Smooth muscle cell (in vitro differentiated cells): ENCODE results near the gene OBSCN. TPM values are rescaled to one million over a fixed set of nuclear protein-coding genes. Genes with fewer than 3 reads are reported as not detected.

Experiments used
- DNase-seq: peaks from one replicate; lab custom pipeline; 2025; ENCODE audit not compliant: unreplicated experiment; lab: John Stamatoyannopoulos, UW
- H2AFZ ChIP-seq: fragments of 200-600 bp; sonication (generic); 2 replicates; pipeline ENCODE4 v1.6.0; 2016; ENCODE audit warnings: antibody characterized with exemption, low read depth, mild to moderate bottlenecking
- H3F3A ChIP-seq: fragments of 200-600 bp; sonication (generic); 2 replicates; pipeline ENCODE4 v1.6.0; 2017; ENCODE audit warnings: antibody characterized with exemption, low read depth
- H3K27ac ChIP-seq: fragments of 200-600 bp; sonication (generic); 2 replicates; pipeline ENCODE4 v1.5.1; 2016; ENCODE audit warnings: low read depth, mild to moderate bottlenecking
- H3K27me3 ChIP-seq: fragments of 200-600 bp; sonication (generic); 2 replicates; pipeline ENCODE4 v1.6.1; 2016; ENCODE audit warnings: low read depth, mild to moderate bottlenecking
- H3K36me3 ChIP-seq: fragments of 200-600 bp; sonication (generic); 2 replicates; pipeline ENCODE4 v1.5.1; 2016; ENCODE audit warnings: low read depth
- H3K4me1 ChIP-seq: fragments of 200-600 bp; sonication (generic); 2 replicates; pipeline ENCODE4 v1.5.1; 2016; ENCODE audit warnings: low read depth
- H3K4me2 ChIP-seq: fragments of 200-600 bp; sonication (generic); 2 replicates; pipeline ENCODE4 v1.6.0; 2016; ENCODE audit warnings: mild to moderate bottlenecking
- H3K4me3 ChIP-seq: fragments of 200-600 bp; sonication (generic); 2 replicates; pipeline ENCODE4 v1.5.1; 2016; ENCODE audit warnings: mild to moderate bottlenecking
- H3K79me2 ChIP-seq: fragments of 200-600 bp; sonication (generic); 2 replicates; pipeline ENCODE4 v1.6.0; 2016; ENCODE audit warnings: low read depth, mild to moderate bottlenecking
- H3K9ac ChIP-seq: fragments of 200-600 bp; sonication (generic); 2 replicates; pipeline ENCODE4 v1.6.0; 2016; ENCODE audit warnings: low read depth
- H3K9me3 ChIP-seq: fragments of 200-600 bp; sonication (generic); replicated peaks from 2 replicates; pipeline ENCODE4 v1.5.1; 2016; ENCODE audit warnings: low read depth
- H4K20me1 ChIP-seq: fragments of 200-600 bp; sonication (generic); 2 replicates; pipeline ENCODE4 v1.6.0; 2016; ENCODE audit warnings: low read depth
- CTCF ChIP-seq: fragments of 200-600 bp; sonication (generic); IDR thresholded peaks from 2 replicates; pipeline ENCODE4 v1.5.1; 2017; ENCODE audit warnings: borderline replicate concordance, mild to moderate bottlenecking, antibody characterized with exemption; ENCODE audit not compliant: insufficient read depth, poor library complexity, severe bottlenecking
- WGBS: methylation state at CpG from one replicate; pipeline ENCODE4 v1.1.7; 2016; ENCODE audit warnings: low lambda C conversion rate; 5-methylcytosine and 5-hydroxymethylcytosine counted together
- polyA plus RNA-seq: library from polyadenylated mRNA; unstranded; fragments of >200 nt; fragmentation: Nextera tagmentation; extraction: Ambion mirVana; gene quantifications from 2 replicates; pipeline ENCODE4 v1.2.1, GENCODE V29; 2016
- total RNA-seq: library from RNA; depleted of rRNA; stranded (reverse); fragments of >200 nt; gene quantifications from 2 replicates; pipeline ENCODE4 v1.2.3, GENCODE V29; 2014

The OBSCN gene
- total and polyA plus RNA-seq, 2 experiments from 2014 or later: 3.8 to 10.6 TPM

- no peak for TF ChIP-seq CTCF
- Histone ChIP-seq H3K36me3 (no peaks in the 10 kb centered on the region), H2AFZ (no peak overlapping the region), H3K27ac (no peak overlapping the region), H3K4me1 (no peaks in the 10 kb centered on the region), H3K27me3 (peaks cover 22% of the 10 kb centered on the region), H3K4me3 (no peak overlapping the region), H3K9me3 (no peaks in the 10 kb centered on the region), H3K9ac (no peak overlapping the region), H3F3A (no peaks in the 10 kb centered on the region), H3K79me2 (no peaks in the 10 kb centered on the region), H3K4me2 (peak overlapping the region; percentile 97), H4K20me1 (no peaks in the 10 kb centered on the region)
- DNase-seq: no peak
- WGBS: 87% methylated on average over 8 of the region's 8 CpGs
These were observed 171.8 kb downstream of the OBSCN start for GRCh38 chr1:228379666-228380065.

- Histone ChIP-seq H3K79me2 (no peaks in the 10 kb centered on the region), H3F3A (no peaks in the 10 kb centered on the region), H3K9ac (no peak overlapping the region), H3K4me2 (no peak overlapping the region), H2AFZ (no peak overlapping the region), H4K20me1 (no peaks in the 10 kb centered on the region), H3K9me3 (no peaks in the 10 kb centered on the region), H3K27ac (no peak overlapping the region), H3K27me3 (peaks cover 22% of the 10 kb centered on the region), H3K4me1 (no peaks in the 10 kb centered on the region), H3K4me3 (no peak overlapping the region), H3K36me3 (no peaks in the 10 kb centered on the region)
- no peak for TF ChIP-seq CTCF
- 100% methylated on average over 2 of the region's 2 CpGs for WGBS
- DNase-seq: no peak
These were observed 173.5 kb downstream of the OBSCN start for GRCh38 chr1:228381356-228381755.

GRCh38 chr1:228383773-228384172 is 175.9 kb downstream of the OBSCN start:
- Histone ChIP-seq H3K9ac (no peak overlapping the region), H3K4me3 (no peak overlapping the region), H2AFZ (no peak overlapping the region)

More at GRCh38 chr1:228383773-228384172, 175.9 kb downstream of the OBSCN start:
- H4K20me1 ChIP-seq: no peaks in the 10 kb centered on the region
- H3K27ac ChIP-seq: no peak overlapping the region
- no peaks in the 10 kb centered on the region for H3F3A ChIP-seq
- no peaks in the 10 kb centered on the region for H3K9me3 ChIP-seq
- no peaks in the 10 kb centered on the region for H3K36me3 ChIP-seq
- H3K79me2 ChIP-seq: no peaks in the 10 kb centered on the region
- no peak overlapping the region for H3K4me2 ChIP-seq
- TF ChIP-seq CTCF: no peak
- peaks cover 22% of the 10 kb centered on the region for H3K27me3 ChIP-seq
- DNase-seq: no peak
- 95% methylated on average over 2 of the region's 2 CpGs for WGBS
- no peaks in the 10 kb centered on the region for H3K4me1 ChIP-seq
